Renal pelvis (tissue), 4 donors: Measurements from ENCODE around the gene TECPR1. TPM values are rescaled to one million over a fixed set of nuclear protein-coding genes. Genes with fewer than 3 reads are reported as not detected.

Source experiments
- DNase-seq: peaks from one replicate; pipeline ENCODE4 v3.0.0-alpha.2; 2013
- polyA plus RNA-seq, 3 donors: library from polyadenylated mRNA; unstranded; fragments of 120-200 nt; gene quantifications; one replicate each; pipeline ENCODE4 v1.2.1, GENCODE V29; 2013; ENCODE audit not compliant: insufficient read length in 3 of 3

Gene TECPR1
- polyA plus RNA-seq, 3 donors: 15.9 to 28.5 (median 23.1) TPM

DNA sequence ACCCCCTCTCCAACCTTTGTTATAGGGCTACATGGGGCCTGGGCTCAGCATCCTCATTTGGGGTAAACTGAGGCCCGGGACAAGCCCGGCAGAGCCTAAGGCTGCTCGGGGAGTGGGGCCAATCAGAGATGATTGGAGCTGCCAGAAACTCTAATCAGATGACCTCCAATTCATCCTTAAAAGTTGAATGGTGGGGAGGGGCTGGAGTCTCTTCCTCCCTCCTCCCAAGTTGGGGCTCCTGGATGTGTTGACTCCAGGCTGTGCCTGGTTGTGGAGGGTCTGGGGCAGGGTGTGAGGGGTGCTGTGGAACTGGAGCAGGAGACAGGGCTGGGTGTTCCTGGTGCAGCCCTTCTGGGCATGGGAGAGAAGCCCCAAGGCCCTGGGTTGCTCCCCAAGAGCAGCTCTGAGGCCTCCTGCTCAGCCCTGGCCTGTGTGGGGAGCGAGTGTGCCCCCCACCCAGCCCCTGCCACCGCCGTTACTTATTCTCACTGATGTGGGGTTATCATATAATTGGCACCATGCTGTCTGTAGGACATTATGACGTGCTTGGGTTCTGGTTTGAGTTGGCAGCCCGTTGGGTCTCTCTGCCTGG, 38.6 kb downstream of the TECPR1 start:
- DNase-seq: no peak

DNA sequence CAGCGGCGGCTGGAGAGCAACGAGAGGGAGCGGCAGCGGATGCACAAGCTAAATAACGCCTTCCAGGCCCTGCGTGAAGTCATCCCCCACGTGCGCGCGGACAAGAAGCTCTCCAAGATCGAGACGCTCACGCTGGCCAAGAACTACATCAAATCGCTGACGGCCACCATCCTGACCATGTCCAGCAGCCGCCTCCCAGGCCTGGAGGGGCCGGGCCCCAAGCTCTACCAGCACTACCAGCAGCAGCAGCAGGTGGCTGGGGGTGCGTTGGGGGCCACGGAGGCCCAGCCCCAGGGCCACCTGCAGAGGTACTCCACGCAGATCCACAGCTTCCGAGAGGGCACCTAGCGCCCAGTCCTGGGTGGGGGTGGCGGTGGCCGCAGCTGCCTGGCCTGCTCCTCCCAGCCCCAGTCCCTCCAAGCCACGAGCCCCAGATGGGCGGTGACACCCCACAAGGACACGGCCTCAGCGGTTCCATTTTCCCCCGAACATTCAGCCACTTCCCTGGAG, 39.4 kb downstream of the TECPR1 start:
- DNase-seq: no peak

DNA sequence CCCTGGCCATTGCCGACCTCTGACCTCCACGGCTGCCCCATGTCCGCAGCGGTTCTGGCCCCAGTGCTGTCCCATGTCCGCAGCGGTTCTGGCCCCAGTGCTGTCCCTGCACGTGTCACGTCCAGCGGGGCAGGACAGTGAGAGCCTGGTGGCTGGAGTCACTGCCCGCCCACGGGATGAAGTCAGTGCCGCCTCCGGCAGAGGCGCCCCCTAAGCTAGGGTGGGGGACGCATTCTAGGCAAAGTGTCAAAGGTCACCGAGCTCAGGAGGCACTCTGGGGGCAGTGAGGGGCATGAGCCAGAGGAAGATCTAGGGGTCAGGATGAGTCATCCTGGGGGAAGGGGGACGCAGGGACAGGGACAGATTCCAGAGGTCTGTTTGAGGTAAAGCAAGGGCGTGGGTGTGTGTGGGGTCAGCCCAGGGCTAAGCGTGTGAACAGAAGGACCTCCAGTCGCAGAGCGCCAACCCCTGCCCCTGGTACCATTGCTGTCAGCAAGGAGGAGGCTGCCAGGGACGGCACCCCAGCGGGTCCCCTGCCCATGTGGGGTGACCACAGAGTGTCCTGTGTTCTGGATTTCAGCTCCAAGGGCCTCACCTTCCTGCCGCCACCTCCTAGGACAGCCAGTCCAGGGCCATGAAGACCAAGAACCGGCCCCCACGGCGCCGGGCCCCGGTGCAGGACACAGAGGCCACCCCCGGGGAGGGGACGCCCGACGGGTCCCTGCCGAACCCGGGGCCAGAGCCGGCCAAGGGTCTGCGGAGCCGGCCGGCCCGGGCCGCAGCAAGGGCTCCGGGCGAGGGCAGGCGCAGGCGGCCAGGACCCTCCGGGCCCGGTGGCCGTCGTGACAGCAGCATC, 40.1 kb downstream of the TECPR1 start:
- no peak for DNase-seq

DNA sequence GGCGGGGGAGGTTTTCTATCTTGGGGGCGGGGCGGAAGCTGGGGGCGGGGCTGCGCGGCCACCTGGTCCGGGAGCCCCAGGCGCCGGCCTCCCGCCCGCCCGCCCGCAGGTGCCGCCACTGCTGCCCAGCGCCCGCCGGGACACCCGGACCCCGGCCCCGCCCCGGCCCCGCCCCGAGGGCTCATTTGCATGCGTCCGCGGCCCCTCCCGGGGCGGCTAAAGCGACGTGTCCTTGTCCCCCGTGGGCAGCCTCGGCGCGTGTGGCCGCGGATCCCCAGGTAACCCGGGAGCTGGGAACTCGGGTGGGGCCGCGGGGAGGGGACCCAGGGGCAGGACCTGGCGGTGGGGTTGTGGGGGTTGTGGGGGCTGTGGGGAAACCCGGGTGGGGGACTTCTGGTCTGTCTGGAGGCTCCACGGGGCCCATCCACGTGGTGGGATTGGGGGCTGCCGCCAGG, 40.8 kb downstream of the TECPR1 start, which contains the start of gene BHLHA15:
BHLHA15 (plus strand) TSS at position 219 of the 455 bp plus-strand sequence. CDS start 871 bp downstream, outside the sequence.
- no peak for DNase-seq

DNA sequence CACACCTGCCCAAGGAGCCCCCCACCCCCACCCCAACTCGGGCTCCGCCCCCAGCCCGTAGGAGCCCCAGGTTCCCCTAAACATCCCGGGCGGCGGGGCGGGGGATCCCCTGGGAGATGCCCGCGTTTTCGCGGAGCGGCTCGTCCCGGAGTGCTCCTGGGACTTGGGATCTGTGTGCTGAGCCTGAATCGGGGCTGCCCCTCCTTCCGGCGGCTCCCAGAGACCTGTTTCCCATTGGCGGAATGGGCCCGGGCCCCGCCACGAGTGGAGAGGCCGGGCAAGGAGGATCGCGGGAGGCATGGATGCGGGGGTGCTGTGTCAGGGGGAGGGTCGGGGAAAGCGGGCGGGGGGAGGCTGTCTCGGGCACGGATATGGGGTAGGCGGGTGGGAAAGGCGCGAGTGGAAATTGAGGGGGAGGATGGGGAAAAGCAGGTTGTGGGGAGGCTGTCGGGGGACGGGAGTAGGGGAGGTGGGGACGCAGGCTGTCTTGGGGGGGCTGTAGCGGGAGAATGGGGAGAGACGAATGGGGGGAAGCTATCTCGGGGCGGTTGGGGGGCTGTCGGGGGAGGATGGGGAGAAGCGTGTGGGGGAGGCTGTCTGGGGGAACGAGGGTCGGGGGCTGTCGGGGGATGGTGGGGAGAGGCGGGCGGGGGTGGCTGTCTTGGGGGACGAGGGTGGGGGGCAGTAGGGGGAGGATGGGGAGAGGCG, 41.4 kb downstream of the TECPR1 start:
- DNase-seq: no peak

DNA sequence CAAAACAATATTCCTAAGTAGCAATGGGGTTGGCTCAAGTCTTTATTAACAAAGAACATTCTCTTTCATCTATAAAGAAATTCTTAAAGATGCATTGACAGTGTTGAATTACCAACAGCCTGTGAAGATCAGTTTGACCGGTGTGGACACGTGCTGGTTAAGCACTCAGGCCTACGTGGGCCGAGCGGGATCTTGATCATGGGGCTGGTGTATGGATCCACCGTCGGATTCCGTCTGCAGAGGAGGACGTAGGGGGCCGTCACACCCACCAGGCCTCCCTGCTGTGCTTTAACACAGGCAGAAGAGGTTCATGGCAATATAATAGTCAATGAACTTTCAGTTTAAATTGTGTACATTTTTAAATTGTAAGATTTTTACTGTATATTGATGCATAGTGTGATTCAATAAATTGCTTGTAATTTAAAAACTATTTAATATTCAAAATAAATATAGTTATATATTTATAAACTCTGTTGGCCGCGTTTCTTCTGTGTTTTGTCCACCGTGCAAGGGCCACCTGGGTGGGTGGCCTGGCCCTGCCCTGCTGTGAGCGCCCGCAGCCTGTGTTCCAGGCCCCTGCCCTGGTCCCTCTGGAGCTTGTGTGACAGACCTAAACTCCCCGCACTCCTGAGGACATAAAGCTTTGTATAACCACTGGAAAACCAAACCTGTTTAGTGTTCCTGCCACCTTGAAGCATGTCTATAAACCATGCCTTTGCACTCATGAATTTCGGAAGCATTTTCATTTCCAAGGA, 42.7 kb downstream of the TECPR1 start:
- no peak for DNase-seq

DNA sequence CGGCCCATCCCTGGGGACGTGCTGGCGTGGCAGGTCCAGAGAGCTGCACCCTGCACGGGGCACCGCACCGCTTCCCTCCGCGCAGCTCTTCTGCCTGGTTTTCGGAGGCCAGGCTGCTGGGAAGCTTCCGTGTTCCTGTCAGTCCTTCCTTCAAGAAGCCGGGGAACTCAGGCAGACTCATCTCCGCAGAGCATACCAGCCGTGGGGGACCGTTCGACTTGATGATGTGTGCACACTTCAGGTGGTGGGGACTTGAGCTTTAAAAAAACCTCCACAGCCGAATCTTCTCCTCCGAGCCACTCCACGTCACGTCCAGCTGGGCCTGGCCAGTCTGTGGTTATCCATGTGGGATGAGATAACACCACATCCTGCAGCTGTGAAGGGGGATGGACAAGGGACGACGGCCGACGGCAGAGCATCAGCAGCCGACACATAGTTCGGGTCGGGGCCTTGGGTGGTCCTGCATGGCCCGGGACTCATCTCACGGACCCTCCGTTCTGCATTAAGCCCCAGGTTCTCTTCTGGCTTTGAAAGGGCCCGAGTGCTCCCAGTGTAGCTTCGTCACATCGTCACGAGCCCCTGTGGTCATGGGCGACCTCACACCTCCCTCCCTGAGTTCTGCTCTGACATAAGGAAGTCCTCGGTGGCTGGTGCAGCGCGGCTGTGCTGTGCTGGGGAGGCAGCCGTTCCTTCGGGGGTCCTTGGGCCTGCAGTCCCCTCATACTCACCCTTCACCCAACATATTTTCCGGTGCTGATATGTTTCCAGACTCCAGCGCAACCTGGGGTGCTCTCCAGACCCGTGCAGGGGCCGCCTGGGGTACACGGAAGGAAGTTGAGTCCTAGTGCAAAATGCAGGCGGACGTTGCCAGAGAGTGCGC, 45.3 kb downstream of the TECPR1 start:
- DNase-seq: no peak

DNA sequence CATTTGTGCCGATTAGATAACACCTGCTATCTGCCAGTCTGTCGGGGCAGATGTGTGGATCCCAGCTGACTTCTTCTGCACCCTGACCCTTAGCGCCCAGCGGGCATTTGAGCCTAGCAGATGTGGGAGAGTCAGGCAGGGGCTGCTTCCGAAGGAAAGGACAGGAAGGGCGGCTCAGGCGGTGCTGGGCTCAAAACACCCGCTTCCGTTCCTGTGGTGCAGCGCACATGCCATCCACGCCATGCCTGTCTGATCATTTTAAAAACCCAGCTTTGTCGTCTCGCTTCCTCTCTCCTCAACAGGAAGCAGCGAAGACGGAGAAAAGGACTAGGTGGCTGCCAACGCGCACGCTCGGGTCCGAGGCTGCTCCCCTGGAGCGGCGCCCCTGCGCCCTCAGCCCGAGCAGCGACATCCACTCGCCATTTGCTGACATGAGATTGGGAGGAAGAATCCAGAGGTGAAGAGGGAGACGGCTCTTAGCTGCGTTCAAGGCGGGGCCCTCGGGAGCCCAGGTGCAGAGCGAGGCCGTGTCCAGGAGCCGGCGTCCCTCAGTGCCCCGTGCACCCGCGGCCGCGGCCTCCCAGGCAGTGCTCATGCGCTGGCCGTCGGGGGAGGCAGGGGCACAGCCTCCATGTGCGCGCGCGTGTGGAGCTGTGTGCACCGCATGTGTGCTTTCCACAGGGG, 46.7 kb downstream of the TECPR1 start:
- no peak for DNase-seq

DNA sequence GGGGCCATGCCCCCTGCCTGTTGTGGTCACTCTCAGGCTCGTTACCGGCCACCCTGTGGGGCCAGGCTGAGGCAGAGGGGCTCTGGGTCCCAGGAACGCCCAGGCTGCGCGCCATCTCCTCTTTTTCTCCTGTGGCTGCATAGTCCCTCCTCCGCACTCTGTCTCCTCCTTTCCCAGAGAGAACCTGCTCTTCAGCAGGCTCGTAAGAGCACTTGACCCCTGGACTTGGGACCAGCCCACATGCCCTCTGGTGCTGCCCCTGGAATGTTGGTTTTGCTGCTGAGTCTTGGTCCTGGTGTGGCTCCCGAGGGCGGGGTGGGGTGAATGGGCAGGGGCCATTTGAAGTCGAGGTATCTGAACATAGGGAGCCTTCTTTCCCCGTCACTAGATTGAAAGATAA, 47.4 kb downstream of the TECPR1 start:
- no peak for DNase-seq

DNA sequence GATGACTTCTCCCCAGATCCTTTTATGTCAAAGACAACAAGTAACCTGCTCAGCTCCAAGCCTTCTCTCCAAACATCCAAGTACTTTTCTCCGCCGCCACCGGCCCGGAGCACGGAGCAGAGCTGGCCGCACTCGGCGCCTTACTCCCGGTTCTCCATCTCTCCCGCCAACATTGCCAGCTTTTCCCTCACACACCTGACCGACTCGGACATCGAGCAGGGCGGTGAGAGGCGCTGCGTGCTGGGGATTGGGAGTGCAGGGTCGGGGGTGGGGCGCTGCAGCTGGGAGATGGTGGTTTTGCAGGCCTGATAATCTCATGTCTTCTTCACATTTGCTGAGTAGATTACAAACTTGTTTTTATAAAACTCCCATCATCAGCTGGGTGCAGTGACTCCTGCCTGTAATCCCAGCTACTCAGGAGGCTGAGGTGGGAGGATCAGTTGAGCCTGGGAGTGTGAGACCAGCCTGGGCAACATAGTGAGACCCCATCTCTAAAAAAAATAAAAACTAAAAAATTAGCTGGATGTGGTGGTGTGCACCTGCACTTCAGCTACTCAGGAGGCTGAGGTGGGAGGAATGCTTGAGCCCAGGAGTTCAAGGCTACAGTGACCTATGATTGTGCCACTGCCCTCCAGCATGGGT, 47.9 kb downstream of the TECPR1 start:
- no peak for DNase-seq

DNA sequence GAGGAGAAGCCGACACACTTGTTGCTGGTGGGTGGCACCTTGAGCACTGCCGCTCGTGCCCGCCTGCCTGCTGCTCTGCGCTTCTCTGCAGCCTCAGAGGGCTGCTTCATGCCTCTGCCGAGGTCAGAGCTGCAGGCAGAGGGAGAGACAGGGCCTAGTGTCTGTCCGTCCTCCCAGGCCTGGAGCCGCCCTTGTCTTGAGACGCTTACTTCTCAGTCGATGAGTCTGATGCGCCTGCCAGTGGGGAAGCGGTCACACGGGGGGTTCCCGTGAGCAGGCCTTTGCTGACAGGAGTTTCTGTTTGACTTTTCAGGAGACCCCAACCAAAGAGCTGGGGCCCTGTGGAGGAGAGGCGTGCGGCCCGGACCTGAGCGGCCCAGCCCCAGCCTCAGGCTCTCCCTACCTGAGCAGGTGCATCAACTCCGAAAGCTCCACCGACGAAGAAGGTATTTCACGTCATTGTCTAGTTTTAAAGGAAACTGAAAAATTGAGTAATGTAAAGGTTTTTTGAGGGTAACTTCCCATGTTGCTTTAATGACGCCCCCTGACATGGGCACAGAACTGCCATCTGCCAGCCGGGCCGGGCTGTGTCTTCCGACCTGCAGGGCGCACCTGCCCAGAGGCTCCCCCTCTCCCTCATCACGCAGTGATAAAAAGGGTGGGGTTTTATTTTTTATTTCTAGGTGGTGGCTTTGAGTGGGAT, 48.6 kb downstream of the TECPR1 start:
- no peak for DNase-seq

DNA sequence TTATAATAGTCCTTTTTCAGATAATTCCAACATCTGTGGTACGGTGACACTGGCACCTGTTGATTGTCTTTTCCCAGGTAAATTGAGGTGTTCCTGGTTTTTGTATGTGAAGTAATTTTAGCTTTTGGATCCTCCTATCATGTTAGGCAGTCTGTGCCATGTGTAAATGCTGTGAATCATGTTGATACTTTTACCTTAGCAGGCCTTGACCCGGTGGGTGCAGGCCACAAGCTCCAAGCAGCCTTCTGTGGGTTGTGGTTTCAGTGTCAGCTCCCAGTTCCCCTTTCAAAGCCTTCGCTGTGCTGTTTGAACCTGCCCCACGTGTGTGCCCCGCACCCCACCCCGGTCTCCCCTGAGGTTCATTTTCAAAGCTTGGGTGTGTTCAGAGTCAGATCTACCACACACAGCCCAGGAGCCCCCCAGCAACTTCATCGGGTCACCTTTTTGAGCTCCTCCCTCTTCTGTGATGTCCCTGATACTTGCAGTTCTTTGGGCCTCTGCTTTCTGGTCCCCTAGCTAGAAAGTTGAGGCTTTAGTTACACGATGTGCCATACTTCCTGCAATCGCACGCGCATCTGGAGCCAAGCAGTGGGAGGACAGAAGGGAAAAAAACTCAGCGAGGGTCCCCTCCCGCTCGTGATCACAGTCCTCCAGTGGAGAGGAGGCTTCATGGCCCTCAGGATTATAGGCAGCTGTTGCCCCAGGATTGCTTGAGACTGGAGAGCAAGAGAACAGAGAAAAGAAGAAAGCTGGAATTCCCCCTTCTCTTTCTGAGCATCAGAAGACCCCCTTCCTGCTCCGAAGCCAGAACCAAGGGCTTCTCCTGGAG, 49.5 kb downstream of the TECPR1 start:
- no peak for DNase-seq

DNA sequence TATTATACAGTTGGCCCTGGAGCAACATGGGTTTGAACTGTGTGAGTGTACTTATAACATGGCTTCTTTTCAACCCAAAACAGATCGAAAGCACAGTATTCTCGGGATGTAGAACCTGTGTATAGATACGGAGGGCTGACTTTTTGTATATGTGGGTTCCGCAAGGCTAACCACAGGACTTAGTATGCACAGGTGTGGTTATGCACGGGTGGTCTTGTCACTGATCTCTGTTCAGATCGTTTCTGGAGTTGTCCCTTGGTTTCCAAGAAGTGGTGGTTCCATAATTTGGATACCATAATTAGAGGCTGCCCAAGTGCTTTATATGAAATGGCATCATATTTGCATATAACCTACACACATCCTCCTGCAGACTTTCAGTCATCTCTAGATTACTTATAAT, 51.7 kb downstream of the TECPR1 start:
- DNase-seq: no peak

DNA sequence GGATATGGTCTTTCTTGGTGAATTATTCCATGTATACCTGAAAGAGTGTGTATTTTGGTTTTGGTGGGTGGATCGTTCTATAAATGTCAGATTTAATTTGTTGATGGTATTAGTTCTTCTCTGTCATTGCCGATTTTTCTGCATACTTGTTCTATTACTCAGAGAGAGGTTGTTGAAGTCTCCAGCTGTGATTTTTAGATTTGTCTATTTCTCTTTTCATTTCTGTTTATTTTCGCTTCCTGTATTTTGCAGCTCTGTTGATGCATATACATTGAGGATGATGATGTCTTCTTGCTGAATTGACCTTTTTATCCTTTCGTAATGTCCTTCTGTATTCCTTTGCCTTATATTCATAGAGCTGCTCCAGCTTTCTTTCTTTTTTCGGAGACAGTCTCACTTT, 52.9 kb downstream of the TECPR1 start:
- DNase-seq: no peak

DNA sequence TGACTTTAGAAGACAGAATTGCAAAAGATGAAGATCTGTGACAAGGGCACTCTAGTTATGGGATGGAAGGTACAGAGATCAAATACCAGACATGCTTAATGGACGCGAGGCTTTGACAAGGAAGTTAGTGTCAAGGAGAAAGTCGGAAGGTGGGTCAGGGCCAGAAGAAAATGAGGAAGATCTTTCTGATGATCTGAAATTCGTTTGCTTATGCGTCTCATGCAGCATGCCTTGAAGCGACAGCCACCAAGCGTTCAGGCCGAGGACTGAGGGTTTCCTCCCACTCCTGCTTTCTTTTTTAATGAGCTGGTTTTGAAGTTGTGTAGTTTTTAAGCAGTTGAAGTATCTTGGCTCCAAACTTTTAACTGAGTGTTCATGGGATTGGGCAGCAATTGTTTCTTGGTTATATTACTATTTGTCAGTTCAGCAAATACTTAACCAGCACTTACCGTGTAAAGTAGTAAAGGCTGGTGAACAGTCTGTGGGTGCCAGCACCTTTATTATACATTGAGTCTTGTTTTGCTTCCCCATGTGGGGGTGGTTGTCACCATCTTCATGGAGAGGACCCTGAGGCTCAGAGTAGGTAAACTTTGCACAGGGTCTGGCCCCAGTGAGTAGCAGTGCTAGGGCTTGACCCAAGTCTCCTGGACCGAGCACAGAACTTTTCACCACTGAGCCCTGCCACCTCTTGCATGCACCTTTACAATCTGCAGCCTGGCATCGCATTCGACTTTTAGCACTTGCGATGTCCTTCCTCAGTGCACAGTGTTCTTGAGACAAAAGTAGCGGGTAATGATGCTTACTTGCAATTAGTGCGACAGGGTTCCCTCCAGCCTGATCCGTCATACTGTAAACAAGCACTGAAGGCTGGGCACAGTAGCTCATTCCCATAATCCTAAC, 55.1 kb downstream of the TECPR1 start:
- DNase-seq: no peak

DNA sequence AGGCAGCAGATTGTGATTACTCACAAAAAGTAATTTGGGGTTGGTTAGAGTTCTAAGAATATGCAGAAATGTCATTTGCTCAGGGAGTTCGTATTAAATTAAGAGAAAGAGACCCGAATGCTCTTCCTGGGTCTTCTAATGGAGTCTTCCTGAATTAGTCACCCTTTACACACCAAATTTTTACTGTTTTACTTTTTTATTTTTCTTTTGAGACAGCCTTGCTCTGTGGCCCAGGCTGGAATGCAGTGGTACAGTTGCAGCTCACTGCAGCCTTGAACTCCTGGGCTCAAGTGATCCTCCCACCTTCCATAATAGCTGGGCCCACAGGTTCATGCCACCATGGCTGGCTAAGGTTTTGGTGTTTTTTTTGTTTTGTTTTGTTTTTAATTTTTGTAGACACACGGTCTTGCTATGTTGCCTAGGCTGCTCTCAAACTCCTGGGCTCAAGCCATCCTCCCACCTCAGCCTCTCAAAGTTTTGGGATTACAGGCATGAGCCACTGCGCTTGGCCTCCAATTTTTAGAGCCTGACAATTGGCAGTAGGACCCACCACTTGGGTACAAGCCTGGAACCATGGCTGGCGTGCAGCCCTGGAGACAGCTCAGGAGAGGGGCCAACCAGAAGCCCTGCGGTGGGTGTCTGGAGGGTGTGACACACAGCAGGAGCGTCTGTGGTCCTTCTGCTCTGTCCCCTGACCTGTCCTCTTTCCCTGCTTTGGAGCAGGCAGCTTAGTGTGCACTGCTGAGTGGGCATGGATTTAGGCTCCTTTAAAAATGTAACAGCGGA, 57.2 kb downstream of the TECPR1 start:
- DNase-seq: no peak
